HCT116 (cell line): ENCODE data around the gene SEC23IP. TPM values are rescaled to one million over a fixed set of nuclear protein-coding genes. Genes with fewer than 3 reads are reported as not detected.

Experiments
- ATAC-seq: fragments of 200-7000 bp; cut with Tn5 transposase; 2 replicates; pipeline ENCODE4 v1.9.1; 2020; ENCODE audit warnings: mild to moderate bottlenecking, moderate library complexity
- BruUV-seq: library from RNA; stranded (reverse); fragments of 400-500 nt; replicated peaks from 2 replicates; lab custom pipeline; 2021; lab: Mats Ljungman, UMichigan
- CTCF ChIA-PET: fragments of 300-600 bp; sonication (Branson Sonifier 250); formaldehyde crosslinking; loops from one replicate; lab custom pipeline; 2021; ENCODE audit warnings: antibody characterized with exemption; lab: Charles Lee
- POLR2A ChIA-PET: fragments of 300-600, 350-600 bp; sonication (Branson Sonifier 250); formaldehyde crosslinking; loops from one replicate; lab custom pipeline; 2021; ENCODE audit warnings: antibody characterized with exemption; lab: Charles Lee
- RAD21 ChIA-PET, 2 experiments: fragments of 300-600 bp; sonication (Branson Sonifier 250); formaldehyde crosslinking; loops; one replicate each; lab custom pipeline; 2023; ENCODE audit warnings: low total read pairs in 2 of 2; ENCODE audit not compliant: uncharacterized antibody in 2 of 2, unreplicated experiment in 2 of 2, low non-redundant PET in 1 of 2; lab: Charles Lee
- DNase-seq: peaks from one replicate; pipeline ENCODE4 v3.0.0-alpha.2; 2010; ENCODE audit warnings: low read depth, low spot score
- H2AFZ ChIP-seq: fragments of 200-600 bp; shearing (Covaris generic), sonication (generic); 2 replicates; pipeline ENCODE4 v1.6.1; 2017; ENCODE audit warnings: low read depth, mixed run types, mixed read lengths, antibody characterized with exemption, low read length; ENCODE audit not compliant: poor library complexity, severe bottlenecking
- H3K27ac ChIP-seq: 2 replicates; pipeline ENCODE4 v1.5.1; 2012; ENCODE audit warnings: low read depth, low read length
- H3K27me3 ChIP-seq: fragments of 200-600 bp; sonication (generic); 2 replicates; pipeline ENCODE4 v1.6.1; 2016; ENCODE audit warnings: mixed run types, low read length, mixed read lengths; ENCODE audit not compliant: insufficient read depth
- H3K36me3 ChIP-seq, 2 experiments: fragments of 200-500 bp in 1 of 2; fragments of 200-600 bp in 1 of 2; sonication (Bioruptor generic) in 1 of 2; sonication (generic) in 1 of 2; 2 replicates each; pipeline versions ENCODE4 v1.5.1 to v1.6.1; 2014 to 2016; ENCODE audit warnings: low read length in 2 of 2, inconsistent platforms in 1 of 2, mixed read lengths in 1 of 2, mixed run types in 1 of 2; ENCODE audit not compliant: insufficient read depth in 2 of 2, control insufficient read depth in 1 of 2
- H3K4me1 ChIP-seq, 2 experiments: fragments of 200-600 bp in 1 of 2; sonication (generic) in 1 of 2; 2 replicates each; pipeline versions ENCODE4 v1.5.1 to v1.6.1; 2012 to 2017; ENCODE audit warnings: low read length in 2 of 2, inconsistent platforms in 1 of 2, mild to moderate bottlenecking in 1 of 2, mixed read lengths in 1 of 2, mixed run types in 1 of 2, moderate library complexity in 1 of 2; ENCODE audit not compliant: insufficient read depth in 2 of 2, control insufficient read depth in 1 of 2
- H3K4me2 ChIP-seq: fragments of 200-600 bp; sonication (generic); 2 replicates; pipeline ENCODE4 v1.6.1; 2017; ENCODE audit warnings: mixed run types, low read length, mixed read lengths
- H3K4me3 ChIP-seq, 2 experiments: fragments of 200-600 bp in 1 of 2; sonication (generic) in 1 of 2; replicated peaks in 1 of 2; 2 replicates each; pipeline ENCODE4 v1.5.1; 2011 to 2016; ENCODE audit warnings: low read length in 2 of 2, control low read depth in 1 of 2, low read depth in 1 of 2, mild to moderate bottlenecking in 1 of 2, mixed read lengths in 1 of 2, mixed run types in 1 of 2
- H3K79me2 ChIP-seq: fragments of 200-600 bp; sonication (generic); 2 replicates; pipeline ENCODE4 v1.6.1; 2017; ENCODE audit warnings: mild to moderate bottlenecking, mixed run types, low read length, moderate library complexity, mixed read lengths; ENCODE audit not compliant: insufficient read depth
- H3K9ac ChIP-seq: fragments of 200-600 bp; sonication (generic); 2 replicates; pipeline ENCODE4 v1.6.1; 2016; ENCODE audit warnings: low read length, mixed read lengths
- H3K9me2 ChIP-seq: fragments of 200-600 bp; sonication (generic), shearing (Covaris generic); 2 replicates; pipeline ENCODE4 v1.6.1; 2017; ENCODE audit warnings: mixed run types, mild to moderate bottlenecking, moderate library complexity; ENCODE audit not compliant: insufficient read depth
- H3K9me3 ChIP-seq, 2 experiments: fragments of 200-500 bp in 1 of 2; fragments of 200-600 bp in 1 of 2; sonication (Bioruptor generic) in 1 of 2; sonication (generic) in 1 of 2; 2 replicates each; pipeline ENCODE4 v1.6.1; 2014 to 2017; ENCODE audit warnings: low read length in 2 of 2, mixed read lengths in 2 of 2, inconsistent platforms in 1 of 2, low read depth in 1 of 2, mild to moderate bottlenecking in 1 of 2, mixed run types in 1 of 2, moderate library complexity in 1 of 2; ENCODE audit not compliant: control insufficient read depth in 1 of 2, insufficient read depth in 1 of 2
- H4K20me1 ChIP-seq: fragments of 200-600 bp; sonication (generic), shearing (Covaris generic); 2 replicates; pipeline ENCODE4 v1.6.1; 2017; ENCODE audit warnings: mixed run types, mild to moderate bottlenecking, moderate library complexity; ENCODE audit not compliant: insufficient read depth
- CTCF ChIP-seq, 3 experiments: fragments of 200-600 bp in 1 of 3; sonication (generic) in 1 of 3; IDR thresholded peaks in 2 of 3; conservative IDR thresholded peaks in 1 of 3; 2 replicates each; pipeline ENCODE4 v1.5.1; 2012 to 2017; ENCODE audit warnings: low read depth in 2 of 3, low read length in 2 of 3, antibody characterized with exemption in 1 of 3, borderline replicate concordance in 1 of 3, control low read depth in 1 of 3, mild to moderate bottlenecking in 1 of 3, mixed read lengths in 1 of 3, mixed run types in 1 of 3, moderate library complexity in 1 of 3; ENCODE audit not compliant: insufficient read depth in 1 of 3
- EGR1 ChIP-seq: IDR thresholded peaks from 2 replicates; pipeline ENCODE4 v1.6.1; 2012; ENCODE audit warnings: low read depth
- REST ChIP-seq: IDR thresholded peaks from 2 replicates; pipeline ENCODE4 v1.6.1; 2012; ENCODE audit warnings: low read depth
- TCF7L2 ChIP-seq: IDR thresholded peaks from 2 replicates; pipeline ENCODE4 v1.7.0; 2011; ENCODE audit warnings: borderline replicate concordance, inconsistent platforms; ENCODE audit not compliant: insufficient read depth, insufficient read length; ENCODE audit errors: extremely low read depth
- intact Hi-C: fragments of 100-400 bp; cut with micrococcal nuclease; formaldehyde crosslinking; loops from 2 replicates; pipeline ENCODE4 v1.10.0; 2022
- total RNA-seq: library from RNA; stranded (reverse); gene quantifications from one replicate; pipeline ENCODE4 v1.2.1, GENCODE V29; 2021; ENCODE audit not compliant: unreplicated experiment

The SEC23IP gene
- total RNA-seq, 1 experiment from 2014 or later = 122 TPM

- TF ChIP-seq CTCF (IDR thresholded peaks at IDR 0.05 in 2 of 3, conservative IDR thresholded peaks at IDR 0.05 in 1 of 3; ENCODE audit: borderline replicate concordance in 1 of 3, insufficient read depth in 1 of 3, low read depth in 2 of 3, low read length in 2 of 3) (no peak), EGR1 (no peak), TCF7L2 (no peak)
- TF ChIP-seq, all 23 proteins: peak for 0
These were observed 89.3 kb downstream of the SEC23IP start (continued) for GRCh38 chr10:119981826-119982225.

- Histone ChIP-seq H3K4me1 (no peaks in the 10 kb centered on the region), H3K27me3 (peaks cover 22% of the 10 kb centered on the region), H3K4me3 (no peak overlapping the region), H4K20me1 (no peaks in the 10 kb centered on the region), H3K79me2 (no peaks in the 10 kb centered on the region), H3K4me2 (no peak overlapping the region), H2AFZ (no peak overlapping the region), H3K36me3 (no peaks in the 10 kb centered on the region), H3K9me3 (no peaks in the 10 kb centered on the region), H3K9me2 (no peaks in the 10 kb centered on the region), H3K27ac (no peak overlapping the region), H3K9ac (no peak overlapping the region)
- no peak for DNase-seq
- ATAC-seq = no peak
- ChIA-PET CTCF (no interaction called here), RAD21 (no interaction called here), POLR2A (no interaction called here)
- intact Hi-C loops = no loop called here
- no TSS peak for BruUV-seq
- no peak for TF ChIP-seq REST
These were observed 95.8 kb downstream of the SEC23IP start for GRCh38 chr10:119988333-119988732.
